Transverse colon (tissue), 4 donors: Measurements from ENCODE around the gene ARVCF. TPM values are rescaled to one million over a fixed set of nuclear protein-coding genes. Genes with fewer than 3 reads are reported as not detected.
A peak's percentile ranks its signal among the peaks of the same experiment; 100 is the strongest.

ENCODE experiments used
- DNase-seq: peaks from one replicate; pipeline ENCODE4 v3.0.0-alpha.2; 2019
- H3K27ac ChIP-seq, 4 donors: fragments of 200-600 bp; sonication (generic); 2 replicates each; pipeline ENCODE4 v1.5.1; 2016 to 2018; ENCODE audit warnings: inconsistent platforms in 4 of 4
- H3K27me3 ChIP-seq: fragments of 200-600 bp; sonication (generic); 2 replicates; pipeline ENCODE4 v1.5.1; 2017; ENCODE audit warnings: inconsistent platforms
- H3K36me3 ChIP-seq, 4 donors: fragments of 200-600 bp; sonication (generic); 2 replicates each; pipeline ENCODE4 v1.5.1; 2017 to 2019; ENCODE audit warnings: inconsistent platforms in 4 of 4
- H3K4me1 ChIP-seq, 4 donors: fragments of 200-600 bp; sonication (generic); 2 replicates each; pipeline ENCODE4 v1.5.1; 2017 to 2020; ENCODE audit warnings: inconsistent platforms in 4 of 4
- H3K4me3 ChIP-seq, 4 donors: fragments of 200-600 bp; sonication (generic); 1 replicate in 1 of 4; 2 replicates in 3 of 4; pipeline versions ENCODE4 v1.5.1 to v1.6.1; 2017 to 2019; ENCODE audit warnings: inconsistent platforms in 4 of 4
- H3K9me3 ChIP-seq, 2 donors: fragments of 200-600 bp; sonication (generic); 2 replicates each; pipeline ENCODE4 v1.5.1; 2017 to 2019; ENCODE audit warnings: inconsistent platforms in 2 of 2
- EP300 ChIP-seq: sonication (generic); formaldehyde crosslinking; IDR thresholded peaks from one replicate; pipeline ENCODE4 v1.6.1; 2017; ENCODE audit warnings: antibody characterized with exemption, low read depth
- POLR2A ChIP-seq: fragments of 450-650 bp; IDR thresholded peaks from one replicate; pipeline ENCODE4 v1.6.1; 2016; ENCODE audit warnings: antibody characterized with exemption, mild to moderate bottlenecking, moderate library complexity
- POLR2AphosphoS5 ChIP-seq, 3 donors: sonication (generic); formaldehyde crosslinking; IDR thresholded peaks; one replicate each; pipeline ENCODE4 v1.6.1; 2016; ENCODE audit warnings: antibody characterized with exemption in 3 of 3
- WGBS, 2 donors: methylation state at CpG; one replicate each; pipeline ENCODE4 v1.1.5; 2018; ENCODE audit warnings: low coverage in 1 of 2; 5-methylcytosine and 5-hydroxymethylcytosine counted together
- in situ Hi-C, 4 donors: fragments of 200-750 bp; cut with MboI; loops; one replicate each; pipeline versions ENCODE4 v1.15.0 to v1.15.1; 2017; ENCODE audit warnings: low sequenced_read_pairs in 3 of 4, low pct_ligation_motif_present in 1 of 4, low pct_unique_long_range_greater_than_20kb in 1 of 4
- intact Hi-C: fragments of 100-400 bp; cut with DNase I; formaldehyde crosslinking; loops from one replicate; pipeline ENCODE4 v1.15.1; 2023; ENCODE audit warnings: low total_unique reads
- total RNA-seq, 4 donors: library from RNA; depleted of rRNA; stranded (reverse); fragments of >200 nt; gene quantifications; one replicate each; pipeline ENCODE4 v1.1.0, GENCODE V29; 2016
- TF ChIP-seq, protein P1 (sequence below), 5 experiments: fragments of 200-600 bp in 3 of 5; fragments of 450-650 bp in 2 of 5; sonication (generic) in 3 of 5; IDR thresholded peaks; 1 replicate in 2 of 5; 2 replicates in 3 of 5; pipeline ENCODE4 v1.5.1; 2016 to 2017; ENCODE audit warnings: antibody characterized with exemption in 5 of 5, inconsistent platforms in 3 of 5, mild to moderate bottlenecking in 2 of 5, moderate library complexity in 1 of 5

ARVCF gene
- total RNA-seq, 4 donors from 2014 or later = 15.3 to 81.6 (median 19.3) TPM

DNA sequence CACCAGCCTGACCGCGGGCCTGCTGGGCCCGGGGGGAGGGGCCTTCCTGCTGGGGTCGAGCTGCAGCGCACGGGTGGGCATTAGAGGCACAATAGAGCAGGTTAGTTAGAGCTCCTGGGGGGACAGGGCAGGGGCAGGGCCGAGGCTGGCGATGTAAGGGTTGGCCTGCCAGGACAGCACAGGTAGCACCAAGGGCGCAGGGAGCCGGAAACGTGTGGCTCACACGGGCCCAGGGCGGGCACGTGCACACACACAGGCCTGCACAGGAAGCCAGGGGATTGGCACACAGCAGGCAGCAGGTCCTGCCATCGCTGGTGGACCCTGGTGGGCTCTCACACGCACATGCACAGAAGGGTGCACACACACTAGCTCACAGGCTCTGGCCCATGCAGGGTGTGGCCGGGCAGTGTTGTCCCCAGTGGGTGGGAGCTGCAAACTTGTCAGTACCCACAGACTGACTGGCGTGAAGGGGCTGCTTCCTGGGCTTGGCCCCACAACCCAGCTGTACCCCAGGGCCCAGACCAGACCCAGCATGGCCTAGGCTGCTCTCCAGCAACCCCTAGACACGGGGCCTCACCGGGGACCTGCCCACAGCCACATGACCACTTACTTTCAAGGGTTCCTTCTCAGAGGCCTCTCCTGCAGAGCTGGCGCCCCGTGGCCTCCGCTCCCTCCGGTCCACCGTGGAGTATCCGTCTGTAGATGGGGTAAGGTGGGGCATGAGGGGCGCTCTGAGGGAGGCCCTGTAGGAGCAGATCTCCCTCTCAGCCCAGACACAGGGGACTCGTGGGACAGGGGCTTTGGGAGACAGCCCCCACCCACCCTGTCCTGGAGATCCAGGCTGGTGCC lies 45.1 kb downstream of the ARVCF start:
- H3K27me3 ChIP-seq = no peaks in the 10 kb centered on the region
- TF ChIP-seq, protein P1, sequence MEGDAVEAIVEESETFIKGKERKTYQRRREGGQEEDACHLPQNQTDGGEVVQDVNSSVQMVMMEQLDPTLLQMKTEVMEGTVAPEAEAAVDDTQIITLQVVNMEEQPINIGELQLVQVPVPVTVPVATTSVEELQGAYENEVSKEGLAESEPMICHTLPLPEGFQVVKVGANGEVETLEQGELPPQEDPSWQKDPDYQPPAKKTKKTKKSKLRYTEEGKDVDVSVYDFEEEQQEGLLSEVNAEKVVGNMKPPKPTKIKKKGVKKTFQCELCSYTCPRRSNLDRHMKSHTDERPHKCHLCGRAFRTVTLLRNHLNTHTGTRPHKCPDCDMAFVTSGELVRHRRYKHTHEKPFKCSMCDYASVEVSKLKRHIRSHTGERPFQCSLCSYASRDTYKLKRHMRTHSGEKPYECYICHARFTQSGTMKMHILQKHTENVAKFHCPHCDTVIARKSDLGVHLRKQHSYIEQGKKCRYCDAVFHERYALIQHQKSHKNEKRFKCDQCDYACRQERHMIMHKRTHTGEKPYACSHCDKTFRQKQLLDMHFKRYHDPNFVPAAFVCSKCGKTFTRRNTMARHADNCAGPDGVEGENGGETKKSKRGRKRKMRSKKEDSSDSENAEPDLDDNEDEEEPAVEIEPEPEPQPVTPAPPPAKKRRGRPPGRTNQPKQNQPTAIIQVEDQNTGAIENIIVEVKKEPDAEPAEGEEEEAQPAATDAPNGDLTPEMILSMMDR (IDR thresholded peaks at IDR 0.05) = no peak
- peak; percentile 6 for TF ChIP-seq POLR2A
- no peak for TF ChIP-seq POLR2AphosphoS5 (IDR thresholded peaks at IDR 0.05)
- TF ChIP-seq EP300 = no peak
- no peaks in the 10 kb centered on the region for H3K9me3 ChIP-seq
- WGBS, 2 donors = 64 to 65% methylated on average over 4 to 28 of the region's 28 CpGs
- peaks cover 0 to 5% (median 0%) of the 10 kb centered on the region in 4 donors for H3K4me1 ChIP-seq
- no peak overlapping the region for H3K4me3 ChIP-seq
- in situ Hi-C loops (loop anchor here in 1 of 4 donors (5.0 kb wide), 1 partner anchor 36 kb away; no protein-coding TSS in a partner anchor), intact Hi-C loops (loop anchor here (2.0 to 10.0 kb wide), 2 partner anchors 41 to 153 kb away; no protein-coding TSS in a partner anchor)
- no peak for DNase-seq
- no peaks in the 10 kb centered on the region for H3K36me3 ChIP-seq
- no peak overlapping the region for H3K27ac ChIP-seq

DNA sequence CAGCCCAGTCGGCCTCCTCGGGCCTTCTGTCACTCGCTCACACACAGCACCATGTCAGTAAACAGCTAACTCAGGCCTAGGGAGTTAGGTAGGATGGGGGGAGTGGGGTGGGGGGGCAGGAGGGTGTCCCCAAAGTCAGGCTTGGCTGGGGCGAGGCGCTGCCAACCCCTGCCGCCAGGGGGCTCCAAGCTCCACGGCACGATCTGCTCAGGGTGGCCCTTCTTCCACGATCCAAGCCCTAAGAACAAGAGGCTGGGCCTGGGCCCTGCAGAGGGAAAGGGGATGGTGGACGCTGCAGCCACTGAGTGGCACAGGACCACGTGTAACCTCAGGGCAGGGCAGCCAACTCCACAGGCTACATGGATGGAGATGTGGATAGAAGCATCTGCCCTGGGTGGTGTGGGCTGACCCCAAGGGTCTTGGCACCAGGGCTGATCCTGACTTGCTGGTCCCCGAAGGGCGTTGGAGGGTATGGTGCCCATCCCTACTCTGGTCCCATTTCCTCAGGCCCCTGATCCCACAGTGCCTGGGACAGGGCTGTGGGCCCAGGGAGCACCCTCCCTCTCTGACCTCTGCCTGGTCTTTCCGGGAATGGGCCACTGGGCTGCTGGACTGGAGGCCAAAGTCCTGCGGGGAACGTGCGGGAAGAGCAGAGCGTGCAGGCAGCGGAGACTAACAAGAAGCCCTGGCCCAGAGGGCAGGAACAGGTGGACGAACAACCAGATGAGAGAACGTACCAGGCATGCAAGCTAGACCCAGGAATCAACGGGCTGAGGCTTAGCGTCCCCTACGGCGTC lies 45.9 kb downstream of the ARVCF start:
- Histone ChIP-seq H3K9me3 (no peaks in the 10 kb centered on the region), H3K27me3 (no peaks in the 10 kb centered on the region), H3K4me1 (peaks cover 0 to 5% (median 0%) of the 10 kb centered on the region in 4 donors), H3K4me3 (no peak overlapping the region), H3K36me3 (no peaks in the 10 kb centered on the region), H3K27ac (peak overlapping the region in 1 of 4 donors; percentile 1)
- TF ChIP-seq, protein P1 (IDR thresholded peaks at IDR 0.05) = peak; percentile 88 to 97 (median 95)
- no peak for TF ChIP-seq EP300
- TF ChIP-seq POLR2AphosphoS5 (IDR thresholded peaks at IDR 0.05) = peak in 1 of 3 donors; percentile 15
- peak; percentile 1 for TF ChIP-seq POLR2A
- intact Hi-C loops = loop anchor here (2.0 to 10.0 kb wide), 2 partner anchors 42 to 154 kb away; no protein-coding TSS in a partner anchor
- in situ Hi-C loops = loop anchor here in 1 of 4 donors (5.0 kb wide), 1 partner anchor 37 kb away; no protein-coding TSS in a partner anchor
- 58 to 100% methylated on average over 2 to 23 of the region's 25 CpGs for WGBS, 2 donors
- peak; percentile 73 for DNase-seq

DNA sequence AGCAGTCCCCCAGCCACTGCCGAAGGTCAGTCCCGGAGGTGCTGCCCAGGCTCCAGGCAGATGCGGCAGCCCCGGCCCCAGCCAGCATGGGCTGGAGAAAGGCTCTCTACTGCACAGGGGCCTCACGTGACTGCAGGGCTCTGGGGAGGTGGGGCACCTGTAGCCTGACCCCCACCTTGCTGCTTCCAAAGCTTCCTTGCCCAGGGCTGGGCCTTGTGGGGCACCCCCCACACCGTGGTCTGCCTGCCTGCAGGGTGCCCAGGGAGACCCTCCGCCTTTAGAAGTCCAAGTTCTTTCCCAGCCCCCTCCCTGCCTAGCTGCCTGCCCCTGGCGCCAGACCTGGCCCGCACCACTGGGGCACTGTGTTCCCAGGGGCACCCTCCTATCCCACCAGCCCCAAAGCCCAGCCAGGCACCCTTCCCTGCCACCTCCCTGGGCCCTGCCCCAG lies 46.6 kb downstream of the ARVCF start:
- intact Hi-C loops (loop anchor here (2.0 to 10.0 kb wide), 2 partner anchors 43 to 155 kb away; no protein-coding TSS in a partner anchor), in situ Hi-C loops (loop anchor here in 1 of 4 donors (5.0 kb wide), 1 partner anchor 37 kb away; no protein-coding TSS in a partner anchor)
- TF ChIP-seq POLR2AphosphoS5 (IDR thresholded peaks at IDR 0.05) = no peak
- TF ChIP-seq EP300 = no peak
- TF ChIP-seq, protein P1 (IDR thresholded peaks at IDR 0.05) = no peak
- no peak for TF ChIP-seq POLR2A
- Histone ChIP-seq H3K4me3 (no peak overlapping the region), H3K9me3 (no peaks in the 10 kb centered on the region), H3K36me3 (no peaks in the 10 kb centered on the region), H3K27ac (no peak overlapping the region), H3K27me3 (no peaks in the 10 kb centered on the region), H3K4me1 (peaks cover 0 to 5% (median 0%) of the 10 kb centered on the region in 4 donors)
- no peak for DNase-seq
- WGBS, 2 donors = 75 to 100% methylated on average over 2 to 9 of the region's 9 CpGs
